Mesothelial cell of epicardium (in vitro differentiated cells): ENCODE data around the gene AKAP13. TPM values are rescaled to one million over a fixed set of nuclear protein-coding genes. Genes with fewer than 3 reads are reported as not detected.

ENCODE experiments used
- DNase-seq, 2 experiments: peaks; one replicate each; pipeline ENCODE4 v3.0.0; 2021; ENCODE audit warnings: low spot score in 2 of 2; ENCODE audit not compliant: unreplicated experiment in 2 of 2
- H3K27ac Mint-ChIP-seq: 2 replicates; pipeline ENCODE4 v1.8.0; 2021; ENCODE audit warnings: mixed read lengths
- H3K27me3 Mint-ChIP-seq: 2 replicates; pipeline ENCODE4 v1.8.0; 2021; ENCODE audit warnings: low read depth, mixed read lengths
- H3K36me3 Mint-ChIP-seq: 2 replicates; pipeline ENCODE4 v1.8.0; 2021; ENCODE audit warnings: mixed read lengths
- H3K4me1 Mint-ChIP-seq: 2 replicates; pipeline ENCODE4 v1.8.0; 2021; ENCODE audit warnings: mixed read lengths
- H3K4me3 Mint-ChIP-seq: 2 replicates; pipeline ENCODE4 v1.8.0; 2021; ENCODE audit warnings: mild to moderate bottlenecking, moderate library complexity, mixed read lengths
- H3K9me3 Mint-ChIP-seq: 2 replicates; pipeline ENCODE4 v1.8.0; 2021; ENCODE audit warnings: mixed read lengths
- total RNA-seq: library from RNA; stranded (reverse); gene quantifications from 3 replicates; pipeline ENCODE4 v1.2.1, GENCODE V29; 2021
- TF ChIP-seq, protein P1 (sequence below): fragments of 200-600 bp; sonication (generic); IDR thresholded peaks from one replicate; pipeline ENCODE4 v1.5.0; 2021; ENCODE audit warnings: antibody characterized with exemption; ENCODE audit not compliant: unreplicated experiment

The AKAP13 gene
- total RNA-seq, 1 donor from 2014 or later = 109 TPM

DNA sequence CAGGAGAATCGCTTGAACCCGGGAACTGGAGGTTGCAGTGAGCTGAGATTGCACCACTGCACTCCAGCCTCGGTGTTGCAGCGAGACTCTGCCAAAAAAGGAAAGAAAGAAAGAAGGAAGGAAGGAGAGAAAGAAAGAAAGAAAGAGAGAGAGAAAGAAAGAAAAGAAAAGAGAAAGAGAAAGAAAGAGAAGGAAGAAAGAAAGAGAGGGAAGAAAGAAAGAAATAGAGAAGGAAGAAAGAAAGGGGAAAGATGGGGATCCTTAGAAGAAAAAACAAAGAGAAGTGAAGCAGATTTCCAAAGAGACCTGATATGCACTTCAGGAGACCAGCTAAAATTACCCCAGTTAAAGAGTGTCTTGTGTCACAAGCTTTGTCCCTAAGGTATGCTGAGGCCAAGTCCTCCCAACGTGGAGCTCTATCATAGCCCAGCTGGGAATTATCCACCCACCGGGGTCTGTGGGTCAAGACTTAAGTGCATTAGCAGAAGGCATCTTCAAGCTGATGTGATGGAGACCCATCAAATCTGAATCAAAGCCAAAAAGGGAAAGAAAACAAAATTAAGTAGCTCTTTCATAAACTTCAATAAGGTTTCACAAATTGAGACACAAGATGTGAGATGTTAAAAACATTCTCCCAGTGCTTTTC lies 17.8 kb upstream of the AKAP13 start:
- no peaks in the 10 kb centered on the region for H3K27me3 Mint-ChIP-seq
- DNase-seq = no peak
- H3K9me3 Mint-ChIP-seq = no peaks in the 10 kb centered on the region
- TF ChIP-seq, protein P1, sequence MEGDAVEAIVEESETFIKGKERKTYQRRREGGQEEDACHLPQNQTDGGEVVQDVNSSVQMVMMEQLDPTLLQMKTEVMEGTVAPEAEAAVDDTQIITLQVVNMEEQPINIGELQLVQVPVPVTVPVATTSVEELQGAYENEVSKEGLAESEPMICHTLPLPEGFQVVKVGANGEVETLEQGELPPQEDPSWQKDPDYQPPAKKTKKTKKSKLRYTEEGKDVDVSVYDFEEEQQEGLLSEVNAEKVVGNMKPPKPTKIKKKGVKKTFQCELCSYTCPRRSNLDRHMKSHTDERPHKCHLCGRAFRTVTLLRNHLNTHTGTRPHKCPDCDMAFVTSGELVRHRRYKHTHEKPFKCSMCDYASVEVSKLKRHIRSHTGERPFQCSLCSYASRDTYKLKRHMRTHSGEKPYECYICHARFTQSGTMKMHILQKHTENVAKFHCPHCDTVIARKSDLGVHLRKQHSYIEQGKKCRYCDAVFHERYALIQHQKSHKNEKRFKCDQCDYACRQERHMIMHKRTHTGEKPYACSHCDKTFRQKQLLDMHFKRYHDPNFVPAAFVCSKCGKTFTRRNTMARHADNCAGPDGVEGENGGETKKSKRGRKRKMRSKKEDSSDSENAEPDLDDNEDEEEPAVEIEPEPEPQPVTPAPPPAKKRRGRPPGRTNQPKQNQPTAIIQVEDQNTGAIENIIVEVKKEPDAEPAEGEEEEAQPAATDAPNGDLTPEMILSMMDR = no peak
- no peaks in the 10 kb centered on the region for H3K36me3 Mint-ChIP-seq
- no peak overlapping the region for H3K27ac Mint-ChIP-seq
- H3K4me3 Mint-ChIP-seq = no peak overlapping the region
- H3K4me1 Mint-ChIP-seq = peaks cover 7% of the 10 kb centered on the region

DNA sequence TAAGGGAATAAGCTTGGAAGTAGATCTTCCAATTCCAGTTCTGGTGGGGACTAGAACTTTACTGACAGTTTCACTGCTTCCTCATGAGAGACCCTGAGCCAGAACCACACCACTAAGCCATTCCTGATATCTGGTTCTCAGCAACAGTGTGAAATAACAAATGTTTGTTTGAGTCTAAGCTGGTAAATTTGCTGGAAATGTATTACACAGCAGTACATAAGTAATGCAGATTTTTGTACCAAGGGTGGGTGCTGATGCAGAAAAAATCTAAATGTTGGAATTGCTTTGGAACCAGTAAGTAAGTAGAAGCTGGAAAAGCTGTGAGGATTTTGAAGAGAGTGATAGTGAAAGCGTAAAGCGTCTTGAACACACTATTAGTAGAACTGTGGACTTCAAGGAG lies 14.4 kb upstream of the AKAP13 start:
- H3K9me3 Mint-ChIP-seq = peaks cover 3% of the 10 kb centered on the region
- H3K27ac Mint-ChIP-seq = no peak overlapping the region
- no peaks in the 10 kb centered on the region for H3K36me3 Mint-ChIP-seq
- no peak overlapping the region for H3K4me3 Mint-ChIP-seq
- no peaks in the 10 kb centered on the region for H3K4me1 Mint-ChIP-seq
- TF ChIP-seq, protein P1 = no peak
- H3K27me3 Mint-ChIP-seq = no peaks in the 10 kb centered on the region
- DNase-seq = no peak

DNA sequence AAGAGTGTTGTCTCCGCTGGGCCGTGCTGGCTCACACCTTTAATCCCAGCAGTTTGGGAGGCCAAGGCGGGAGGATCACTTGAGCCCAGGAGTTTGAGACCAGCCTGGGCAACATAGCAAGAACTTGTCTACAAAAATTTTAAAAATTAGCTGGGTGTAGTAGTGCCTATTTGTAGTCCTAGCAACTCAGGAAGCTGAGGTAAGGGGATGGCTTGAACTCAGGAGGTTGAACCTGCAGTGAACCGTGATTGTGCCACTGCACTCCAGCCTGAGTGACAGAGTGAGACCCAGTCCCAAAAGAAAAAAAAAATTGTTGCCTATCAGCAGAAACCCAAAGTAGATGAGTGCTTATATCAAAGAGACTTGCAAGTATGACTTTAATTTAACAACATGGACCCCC lies 12.7 kb upstream of the AKAP13 start:
- TF ChIP-seq, protein P1 = no peak
- H3K27ac Mint-ChIP-seq = no peak overlapping the region
- no peaks in the 10 kb centered on the region for H3K4me1 Mint-ChIP-seq
- peaks cover 3% of the 10 kb centered on the region for H3K9me3 Mint-ChIP-seq
- H3K36me3 Mint-ChIP-seq = no peaks in the 10 kb centered on the region
- H3K4me3 Mint-ChIP-seq = no peak overlapping the region
- no peak for DNase-seq
- H3K27me3 Mint-ChIP-seq = no peaks in the 10 kb centered on the region

DNA sequence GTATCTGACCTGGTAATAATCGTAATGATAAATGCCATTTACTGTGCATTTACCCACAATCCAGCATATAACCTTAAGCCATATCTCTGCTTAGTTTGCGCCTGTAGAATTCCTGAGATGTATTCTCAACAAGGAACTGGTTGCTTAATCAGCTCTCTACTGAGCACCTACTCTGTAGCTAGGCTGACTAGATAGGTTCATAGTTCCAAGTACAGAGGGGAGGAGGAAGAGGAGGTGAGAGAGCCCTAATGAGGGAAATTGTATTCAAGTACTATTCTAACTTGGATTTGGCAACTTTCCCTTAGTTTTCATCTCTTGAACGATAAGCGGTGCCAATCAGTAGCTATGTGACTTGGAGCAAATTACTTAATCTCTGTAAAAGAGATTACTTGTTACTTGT lies 5.6 kb upstream of the AKAP13 start:
- H3K9me3 Mint-ChIP-seq = no peaks in the 10 kb centered on the region
- H3K36me3 Mint-ChIP-seq = no peaks in the 10 kb centered on the region
- peaks cover 5% of the 10 kb centered on the region for H3K4me1 Mint-ChIP-seq

DNA sequence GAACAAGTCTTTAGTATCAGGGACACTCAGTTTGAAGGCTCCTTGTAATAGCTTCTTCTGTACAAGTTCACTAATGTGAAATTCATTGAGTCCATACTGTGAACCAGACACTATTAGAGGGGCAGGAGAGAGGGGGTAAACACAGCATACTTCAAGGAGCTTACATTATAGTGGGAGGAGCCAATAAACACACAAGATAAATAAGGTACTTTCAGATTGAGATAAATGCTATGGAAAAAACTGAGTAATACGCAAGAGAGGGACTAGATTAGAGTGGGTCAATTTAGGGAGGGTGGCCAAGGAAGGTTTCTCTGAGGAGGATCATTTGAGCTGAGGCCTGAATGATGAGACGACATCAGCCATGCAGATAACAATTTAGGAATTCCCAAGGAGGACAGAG lies 3.1 kb upstream of the AKAP13 start:
- DNase-seq = no peak
- TF ChIP-seq, protein P1 = no peak
- no peak overlapping the region for H3K27ac Mint-ChIP-seq
- H3K27me3 Mint-ChIP-seq = no peaks in the 10 kb centered on the region
- no peak overlapping the region for H3K4me3 Mint-ChIP-seq
- no peaks in the 10 kb centered on the region for H3K36me3 Mint-ChIP-seq
- no peaks in the 10 kb centered on the region for H3K9me3 Mint-ChIP-seq
- peaks cover 14% of the 10 kb centered on the region for H3K4me1 Mint-ChIP-seq

More for the DNA sequence above, 5.6 kb upstream of the AKAP13 start:
- Mint-ChIP-seq H3K4me3 (no peak overlapping the region), H3K27ac (no peak overlapping the region), H3K27me3 (no peaks in the 10 kb centered on the region)
- TF ChIP-seq, protein P1 = no peak
- DNase-seq = no peak

DNA sequence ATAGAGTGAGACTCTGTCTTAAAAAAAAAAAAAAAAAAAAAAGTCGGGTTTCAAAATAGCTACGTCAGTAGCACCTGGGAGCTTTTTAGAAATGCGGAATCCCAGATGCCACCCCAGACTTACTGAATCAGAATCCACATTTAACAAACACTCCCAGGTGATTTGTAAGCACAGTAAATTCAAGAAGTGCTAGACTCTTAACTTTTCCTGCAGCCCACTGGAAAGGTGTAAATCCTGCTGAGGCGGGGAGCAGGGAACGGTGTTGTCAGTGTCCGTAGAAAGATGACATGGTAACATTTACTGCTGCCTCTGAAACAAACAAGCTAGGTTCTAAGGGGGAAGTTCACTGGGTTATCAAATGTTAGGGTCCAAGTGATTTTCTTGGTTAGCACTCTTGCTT lies 2.4 kb upstream of the AKAP13 start:
- Mint-ChIP-seq H3K27me3 (no peaks in the 10 kb centered on the region), H3K27ac (no peak overlapping the region), H3K4me1 (peaks cover 21% of the 10 kb centered on the region), H3K36me3 (no peaks in the 10 kb centered on the region), H3K9me3 (no peaks in the 10 kb centered on the region), H3K4me3 (no peak overlapping the region)
- no peak for DNase-seq
- TF ChIP-seq, protein P1 = no peak
